Activated T-cell treated with anti-CD3 and anti-CD28 coated beads for 4 hours (primary cell): ENCODE results near the gene ACOT2.
"Not testable (repeated sequence)": the region's sequence is repeated elsewhere in the genome, so short reads cannot be mapped to it uniquely, and the experiment has no call there.

ENCODE experiments used
- DNase-seq: peaks from one replicate; pipeline ENCODE4 v3.0.0-alpha.2; 2020

The ACOT2 gene

GRCh38 chr14:73569185-73569958 is at the start of gene ACOT2:
TSS of gene ACOT2 (plus strand) at chr14:73569213. CDS start at chr14:73569241, 28 bp downstream.
- peak; percentile 80 for DNase-seq

GRCh38 chr14:73521229-73521628 is 47.8 kb upstream of the ACOT2 start:
- no peak for DNase-seq

- DNase-seq = no peak
Observed at GRCh38 chr14:73524493-73524892, 44.5 kb upstream of the ACOT2 start.

- DNase-seq = no peak
Observed at GRCh38 chr14:73526036-73526984, 42.7 kb upstream of the ACOT2 start.

- DNase-seq = not testable (repeated sequence)
Observed at GRCh38 chr14:73529356-73529755, 39.7 kb upstream of the ACOT2 start.

GRCh38 chr14:73531971-73532370 is 37.0 kb upstream of the ACOT2 start:
- DNase-seq = not testable (repeated sequence)

GRCh38 chr14:73537244-73538045 is 31.6 kb upstream of the ACOT2 start:
- peak; percentile 4 for DNase-seq

- DNase-seq = peak; percentile 36
Observed at GRCh38 chr14:73539017-73539416, 30.0 kb upstream of the ACOT2 start.

- DNase-seq = not testable (repeated sequence)
Observed at GRCh38 chr14:73542961-73543360, 26.1 kb upstream of the ACOT2 start.

DNA sequence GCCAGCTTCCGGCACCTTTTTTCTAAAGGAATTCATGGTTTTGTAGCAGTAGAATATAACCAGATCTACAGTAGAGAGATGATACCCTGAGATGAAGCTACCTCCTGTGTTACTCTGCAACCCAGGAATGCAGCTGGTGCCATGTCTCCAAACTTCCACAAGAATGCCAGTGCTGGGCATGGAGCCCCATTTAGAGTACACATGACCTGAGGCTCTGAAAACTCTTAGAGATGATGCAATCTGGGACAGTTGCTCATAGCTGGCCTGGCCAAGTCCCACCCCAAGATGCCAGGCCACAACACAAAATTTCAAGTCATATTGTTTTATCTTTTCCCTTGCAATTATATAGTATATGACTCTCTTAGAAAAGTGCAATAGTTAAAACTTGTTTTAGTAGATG is 23.7 kb upstream of the ACOT2 start:
- DNase-seq = not testable (repeated sequence)

GRCh38 chr14:73549097-73549496 is 19.9 kb upstream of the ACOT2 start:
- not testable (repeated sequence) for DNase-seq

GRCh38 chr14:73549889-73550524 is 19.0 kb upstream of the ACOT2 start:
- DNase-seq = not testable (repeated sequence)

DNA sequence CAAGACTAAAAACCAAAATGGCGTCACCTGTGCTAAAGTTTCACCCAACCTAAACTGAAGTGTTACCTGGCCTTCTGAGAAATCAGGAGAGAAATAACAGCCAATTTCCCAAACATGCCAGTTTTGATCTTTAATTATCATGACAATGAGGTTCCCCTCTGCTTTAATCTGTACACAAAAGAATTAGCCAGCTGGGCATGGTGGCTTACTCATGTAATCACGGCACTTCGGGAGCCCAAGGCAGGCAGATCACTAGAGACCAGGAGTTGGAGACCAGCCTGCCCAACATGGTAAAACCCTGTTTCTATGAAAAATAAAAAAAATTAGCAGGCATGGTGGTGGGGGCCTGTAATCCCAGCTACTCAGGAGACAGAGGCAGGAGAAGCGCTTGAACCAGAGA is 15.2 kb upstream of the ACOT2 start:
- DNase-seq = no peak

DNA sequence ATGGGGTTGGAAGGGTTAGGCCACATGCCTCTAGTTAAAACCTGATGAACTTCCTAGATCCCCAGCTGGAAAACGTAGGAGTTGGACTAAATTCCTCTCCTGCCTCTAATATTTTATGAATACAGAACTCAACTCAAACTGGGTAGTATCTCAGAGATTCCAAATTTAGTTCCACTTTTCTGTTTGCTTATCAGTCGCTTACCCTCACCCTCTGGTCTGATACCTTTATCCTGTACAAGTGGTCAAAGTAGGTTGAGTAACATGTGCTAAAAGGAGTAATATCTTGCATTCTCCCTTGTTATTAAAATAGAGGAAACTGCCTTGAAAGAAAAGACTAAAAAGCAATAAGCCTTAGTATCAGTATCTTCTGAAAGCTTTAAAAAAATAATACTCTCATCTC is 11.8 kb upstream of the ACOT2 start:
- DNase-seq = not testable (repeated sequence)

GRCh38 chr14:73558238-73558637 is 10.8 kb upstream of the ACOT2 start:
- DNase-seq = not testable (repeated sequence)

DNA sequence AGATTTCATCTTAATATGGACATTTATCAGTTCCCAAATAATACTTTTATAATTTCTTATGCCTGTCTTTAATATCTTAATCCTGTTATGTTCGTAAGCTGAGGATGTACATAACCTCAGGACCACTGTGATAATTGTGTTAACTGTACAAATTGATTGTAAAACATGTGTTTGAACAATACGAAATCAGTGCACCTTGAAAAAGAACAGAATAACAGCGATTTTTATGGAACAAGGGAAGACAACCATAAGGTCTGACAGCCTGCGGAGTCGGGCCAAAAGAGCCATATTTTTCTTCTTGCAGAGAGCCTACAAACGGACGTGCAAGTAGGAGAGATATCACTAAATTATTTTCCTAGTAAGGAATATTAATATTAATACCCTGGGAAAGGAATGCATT is 6.8 kb upstream of the ACOT2 start:
- DNase-seq = not testable (repeated sequence)

- DNase-seq = not testable (repeated sequence)
Observed at GRCh38 chr14:73562696-73563095, 6.3 kb upstream of the ACOT2 start.

- not testable (repeated sequence) for DNase-seq
Observed at GRCh38 chr14:73566431-73566830, 2.6 kb upstream of the ACOT2 start.

GRCh38 chr14:73566935-73567334 is 2.1 kb upstream of the ACOT2 start:
- not testable (repeated sequence) for DNase-seq

- no peak for DNase-seq
Observed at GRCh38 chr14:73567358-73567757, 1.7 kb upstream of the ACOT2 start.

- no peak for DNase-seq
Observed at GRCh38 chr14:73567951-73568885, 795 bp upstream of the ACOT2 start.
